Thyroid gland (tissue), 4 donors: ENCODE measurements around the gene CA5A. TPM values are rescaled to one million over a fixed set of nuclear protein-coding genes. Genes with fewer than 3 reads are reported as not detected.
"Not testable (repeated sequence)": the region's sequence is repeated elsewhere in the genome, so short reads cannot be mapped to it uniquely, and the experiment has no call there.

Experiments
- DNase-seq, 2 donors: peaks; one replicate each; pipeline ENCODE4 v3.0.0-alpha.2; 2019
- H3K27ac ChIP-seq, 3 donors: fragments of 200-600 bp; sonication (generic); 1 replicate in 2 of 3; 2 replicates in 1 of 3; pipeline ENCODE4 v1.5.1; 2016 to 2019; ENCODE audit warnings: mild to moderate bottlenecking in 1 of 3, moderate library complexity in 1 of 3
- H3K27me3 ChIP-seq: fragments of 200-600 bp; sonication (generic); one replicate; pipeline ENCODE4 v1.5.1; 2019
- H3K36me3 ChIP-seq, 2 donors: fragments of 200-600 bp; sonication (generic); one replicate each; pipeline ENCODE4 v1.5.1; 2016 to 2019
- H3K4me1 ChIP-seq, 2 donors: fragments of 200-600 bp; sonication (generic); one replicate each; pipeline ENCODE4 v1.5.1; 2017 to 2019
- H3K4me3 ChIP-seq, 3 donors: fragments of 200-600 bp; sonication (generic); replicated peaks in 1 of 3; 1 replicate in 2 of 3; 2 replicates in 1 of 3; pipeline ENCODE4 v1.5.1; 2016; ENCODE audit warnings: mild to moderate bottlenecking in 1 of 3
- H3K9me3 ChIP-seq: fragments of 200-600 bp; sonication (generic); one replicate; pipeline ENCODE4 v1.5.1; 2017
- POLR2A ChIP-seq, 2 donors: fragments of 450-650 bp; IDR thresholded peaks; one replicate each; pipeline ENCODE4 v1.6.1; 2017; ENCODE audit warnings: antibody characterized with exemption in 2 of 2, mild to moderate bottlenecking in 2 of 2, moderate library complexity in 1 of 2
- WGBS, 2 donors: methylation state at CpG; one replicate each; pipeline ENCODE4 v1.1.5; 2017; 5-methylcytosine and 5-hydroxymethylcytosine counted together
- intact Hi-C: fragments of 100-400 bp; cut with DNase I; formaldehyde crosslinking; loops from one replicate; pipeline ENCODE4 v1.15.1; 2023
- total RNA-seq, 4 donors: library from RNA; depleted of rRNA; stranded (reverse); fragments of >200 nt; gene quantifications; one replicate each; pipeline ENCODE4 v1.2.3, GENCODE V29; 2016
- TF ChIP-seq, protein P1 (sequence below), 6 experiments: fragments of 200-600 bp in 3 of 6; fragments of 450-650 bp in 3 of 6; sonication (generic) in 3 of 6; IDR thresholded peaks; one replicate each; pipeline ENCODE4 v1.5.1; 2016 to 2019; ENCODE audit warnings: antibody characterized with exemption in 6 of 6, mild to moderate bottlenecking in 2 of 6, inconsistent platforms in 1 of 6, moderate library complexity in 1 of 6

The CA5A gene
- total RNA-seq, 4 donors from 2014 or later, result not detected

DNA sequence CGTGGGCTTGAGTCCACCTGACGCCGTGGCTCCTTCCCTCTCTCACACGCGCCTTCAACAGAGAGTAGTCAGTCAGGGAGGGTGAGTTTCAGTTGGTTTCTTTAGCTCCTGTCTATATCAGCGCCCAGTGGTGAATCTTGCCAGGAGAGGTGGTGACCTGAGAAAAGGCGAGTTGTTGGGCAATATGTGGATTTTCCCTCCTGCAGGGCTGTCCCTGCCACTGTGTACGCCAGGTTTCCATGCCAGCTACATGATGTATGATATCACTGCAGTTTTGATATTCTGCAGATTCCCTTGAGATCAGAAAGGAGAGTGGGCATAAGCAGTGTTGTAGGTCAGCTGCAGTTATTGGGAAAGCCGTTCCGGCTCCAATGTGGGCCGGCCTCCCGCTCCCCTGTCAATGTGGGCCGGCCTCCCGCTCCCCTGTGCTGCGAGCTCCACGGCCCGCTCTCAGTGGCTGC is 46.3 kb upstream of the CA5A start:
- WGBS, 2 donors, result 80 to 94% methylated on average over 16 to 17 of the region's 17 CpGs
- TF ChIP-seq, protein P1, sequence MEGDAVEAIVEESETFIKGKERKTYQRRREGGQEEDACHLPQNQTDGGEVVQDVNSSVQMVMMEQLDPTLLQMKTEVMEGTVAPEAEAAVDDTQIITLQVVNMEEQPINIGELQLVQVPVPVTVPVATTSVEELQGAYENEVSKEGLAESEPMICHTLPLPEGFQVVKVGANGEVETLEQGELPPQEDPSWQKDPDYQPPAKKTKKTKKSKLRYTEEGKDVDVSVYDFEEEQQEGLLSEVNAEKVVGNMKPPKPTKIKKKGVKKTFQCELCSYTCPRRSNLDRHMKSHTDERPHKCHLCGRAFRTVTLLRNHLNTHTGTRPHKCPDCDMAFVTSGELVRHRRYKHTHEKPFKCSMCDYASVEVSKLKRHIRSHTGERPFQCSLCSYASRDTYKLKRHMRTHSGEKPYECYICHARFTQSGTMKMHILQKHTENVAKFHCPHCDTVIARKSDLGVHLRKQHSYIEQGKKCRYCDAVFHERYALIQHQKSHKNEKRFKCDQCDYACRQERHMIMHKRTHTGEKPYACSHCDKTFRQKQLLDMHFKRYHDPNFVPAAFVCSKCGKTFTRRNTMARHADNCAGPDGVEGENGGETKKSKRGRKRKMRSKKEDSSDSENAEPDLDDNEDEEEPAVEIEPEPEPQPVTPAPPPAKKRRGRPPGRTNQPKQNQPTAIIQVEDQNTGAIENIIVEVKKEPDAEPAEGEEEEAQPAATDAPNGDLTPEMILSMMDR (IDR thresholded peaks at IDR 0.05), result no peak
- TF ChIP-seq POLR2A (IDR thresholded peaks at IDR 0.05), result no peak
- DNase-seq, result no peak
- Histone ChIP-seq H3K9me3 (no peaks in the 10 kb centered on the region), H3K36me3 (peaks cover 0 to 10% of the 10 kb centered on the region in 2 donors), H3K27ac (no peak overlapping the region), H3K4me3 (no peak overlapping the region), H3K4me1 (no peaks in the 10 kb centered on the region), H3K27me3 (no peaks in the 10 kb centered on the region)
- intact Hi-C loops, result no loop called here

DNA sequence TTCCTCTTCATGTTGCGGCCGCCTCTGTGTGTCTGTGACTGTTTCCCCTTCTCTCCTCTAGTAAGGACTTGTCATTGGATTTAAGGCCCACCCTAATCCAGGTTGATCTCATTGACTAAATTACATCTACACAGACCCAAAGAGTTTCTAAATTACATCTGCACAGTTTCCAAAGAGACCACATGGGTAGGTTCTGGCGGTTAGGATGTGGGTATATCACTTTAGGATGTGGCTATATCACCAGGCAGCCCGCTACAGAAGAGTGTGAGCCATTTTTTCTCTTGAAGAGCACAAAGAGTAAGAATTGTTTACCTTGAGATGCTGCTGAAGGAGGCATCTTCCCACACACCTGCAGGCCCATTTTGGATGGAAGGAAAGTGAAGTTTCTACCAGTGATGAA is 45.0 kb upstream of the CA5A start:
- H3K27me3 ChIP-seq, H3K9me3 ChIP-seq, intact Hi-C loops, DNase-seq, H3K27ac ChIP-seq, H3K4me1 ChIP-seq, H3K4me3 ChIP-seq: not testable (repeated sequence)
- WGBS, 2 donors, result 80 to 98% methylated on average over 4 of the region's 4 CpGs
- peaks cover 0 to 10% of the 10 kb centered on the region in 2 donors for H3K36me3 ChIP-seq

DNA sequence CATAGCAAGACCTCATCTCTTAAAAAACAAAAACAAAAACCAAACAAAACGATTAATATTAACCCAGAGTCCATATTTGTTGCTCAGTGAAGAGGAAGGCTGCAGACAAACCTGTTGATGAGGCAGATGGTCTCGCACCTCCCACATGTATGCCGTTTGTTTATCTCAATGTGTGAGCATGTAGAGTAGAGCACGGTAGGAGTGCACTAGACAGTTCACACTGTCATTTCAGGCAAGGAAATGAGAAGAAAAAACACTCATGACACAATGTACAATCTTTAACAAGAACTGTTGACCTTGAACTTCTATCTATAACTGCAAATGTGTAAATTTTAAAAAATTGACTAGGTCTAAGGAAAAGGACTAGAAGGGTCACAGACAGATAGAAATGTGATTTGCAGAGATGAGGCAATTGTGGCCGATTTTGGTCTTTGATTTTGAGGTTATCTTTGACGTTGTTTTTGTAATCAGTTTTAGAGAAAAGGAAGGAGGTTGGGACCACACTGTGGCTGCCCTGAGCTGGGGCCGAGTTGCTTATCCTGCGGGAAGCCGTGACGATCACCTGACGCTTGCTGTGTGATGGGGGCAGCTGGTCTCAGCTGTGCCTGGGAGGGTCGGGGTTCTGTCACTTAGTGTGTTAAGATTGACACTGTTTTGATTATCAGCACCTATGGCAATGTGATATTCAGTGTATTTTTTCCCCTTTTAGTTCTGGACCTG is 43.7 kb upstream of the CA5A start:
- DNase-seq, H3K9me3 ChIP-seq, H3K4me1 ChIP-seq, H3K27me3 ChIP-seq, intact Hi-C loops, H3K4me3 ChIP-seq, H3K27ac ChIP-seq, H3K36me3 ChIP-seq: not testable (repeated sequence)
- 85 to 86% methylated on average over 12 of the region's 12 CpGs for WGBS, 2 donors

DNA sequence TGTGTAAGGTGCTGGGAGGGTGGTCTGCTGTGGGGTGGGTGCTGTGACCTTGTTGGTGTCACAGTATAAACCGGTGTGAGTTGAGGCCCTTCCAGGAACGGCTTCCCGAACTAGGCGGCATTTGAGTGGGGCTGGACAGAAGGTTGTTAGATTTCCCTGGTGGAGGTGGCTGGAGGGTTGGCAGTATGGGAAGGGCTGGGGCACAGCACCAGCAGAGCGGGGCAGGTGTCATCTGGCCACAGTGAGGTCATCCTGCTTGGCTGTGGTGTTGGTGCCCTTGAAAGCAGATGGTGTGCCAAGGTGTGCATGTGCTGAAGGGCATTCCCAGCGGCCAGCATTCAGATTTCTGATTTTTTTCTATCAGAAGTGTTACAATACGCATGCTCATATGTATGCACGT is 43.0 kb upstream of the CA5A start:
- H3K36me3 ChIP-seq, result peaks cover 0 to 3% of the 10 kb centered on the region in 2 donors
- TF ChIP-seq, protein P1 (IDR thresholded peaks at IDR 0.05), result no peak
- no peak for TF ChIP-seq POLR2A (IDR thresholded peaks at IDR 0.05)
- no peaks in the 10 kb centered on the region for H3K27me3 ChIP-seq
- H3K27ac ChIP-seq, result no peak overlapping the region
- no peaks in the 10 kb centered on the region for H3K4me1 ChIP-seq
- no peaks in the 10 kb centered on the region for H3K9me3 ChIP-seq
- intact Hi-C loops, result no loop called here
- WGBS, 2 donors, result 91 to 92% methylated on average over 7 of the region's 8 CpGs
- H3K4me3 ChIP-seq, result no peak overlapping the region
- no peak for DNase-seq

DNA sequence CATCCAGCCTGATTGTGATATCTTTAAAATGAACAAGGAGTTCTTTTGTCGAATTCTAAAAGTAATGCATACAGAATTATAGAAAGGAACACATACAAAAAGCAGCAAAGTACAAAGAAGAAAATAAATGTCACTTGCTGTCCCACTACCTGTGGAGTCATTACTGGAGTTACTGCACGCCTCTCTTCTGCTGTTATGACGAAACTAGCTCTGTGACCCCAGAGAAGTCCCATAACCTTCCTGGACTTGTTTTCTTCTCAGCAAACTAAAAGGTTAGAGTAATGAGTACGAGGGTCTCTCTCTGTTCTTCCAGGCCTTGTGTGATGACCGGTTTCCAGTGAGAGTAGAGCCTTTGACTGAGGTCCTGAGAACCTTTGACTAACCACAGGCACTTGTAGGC is 41.8 kb upstream of the CA5A start:
- 86 to 95% methylated on average over 5 of the region's 5 CpGs for WGBS, 2 donors

DNA sequence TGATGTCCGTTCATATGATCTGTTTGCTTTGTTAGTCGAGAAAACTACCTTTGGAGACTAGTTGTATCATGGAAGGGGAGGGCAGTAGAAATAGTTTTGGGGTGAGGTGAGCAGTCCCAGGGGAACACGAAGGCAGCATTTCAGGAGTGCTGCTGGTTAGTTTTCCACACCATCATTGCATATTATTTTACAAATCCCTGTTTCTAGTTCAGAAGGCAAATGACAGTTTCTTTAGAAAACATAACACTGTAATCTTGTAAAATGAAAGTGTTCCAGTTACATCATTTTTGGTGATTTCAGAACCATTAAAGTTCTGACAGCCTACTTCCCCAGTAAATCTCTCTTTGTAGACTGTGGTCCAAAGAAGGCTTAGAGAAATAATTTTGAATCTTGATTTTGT is 40.3 kb upstream of the CA5A start:
- H3K4me1 ChIP-seq, result no peaks in the 10 kb centered on the region
- intact Hi-C loops, result no loop called here
- no peaks in the 10 kb centered on the region for H3K9me3 ChIP-seq
- no peaks in the 10 kb centered on the region for H3K36me3 ChIP-seq
- WGBS, 2 donors, result 70 to 81% methylated on average over 3 of the region's 3 CpGs
- no peak for TF ChIP-seq POLR2A (IDR thresholded peaks at IDR 0.05)
- H3K27me3 ChIP-seq, result no peaks in the 10 kb centered on the region
- H3K27ac ChIP-seq, result no peak overlapping the region
- H3K4me3 ChIP-seq, result no peak overlapping the region
- DNase-seq, result no peak

More for the DNA sequence above, 41.8 kb upstream of the CA5A start:
- no peaks in the 10 kb centered on the region for H3K9me3 ChIP-seq
- intact Hi-C loops, result no loop called here
- TF ChIP-seq, protein P1 (IDR thresholded peaks at IDR 0.05), result no peak
- no peak for TF ChIP-seq POLR2A (IDR thresholded peaks at IDR 0.05)
- H3K4me3 ChIP-seq, result no peak overlapping the region
- no peak overlapping the region for H3K27ac ChIP-seq
- H3K36me3 ChIP-seq, result no peaks in the 10 kb centered on the region
- DNase-seq, result no peak
- H3K27me3 ChIP-seq, result no peaks in the 10 kb centered on the region
- no peaks in the 10 kb centered on the region for H3K4me1 ChIP-seq
